HS-5 (cell line): Measurements from ENCODE around the gene IRF1.
"Not testable (repeated sequence)": the region's sequence is repeated elsewhere in the genome, so short reads cannot be mapped to it uniquely, and the experiment has no call there.

Source experiments
- DNase-seq: peaks from one replicate; pipeline ENCODE4 v3.0.0-alpha.2; 2012; ENCODE audit warnings: low read depth

The IRF1 gene

DNA sequence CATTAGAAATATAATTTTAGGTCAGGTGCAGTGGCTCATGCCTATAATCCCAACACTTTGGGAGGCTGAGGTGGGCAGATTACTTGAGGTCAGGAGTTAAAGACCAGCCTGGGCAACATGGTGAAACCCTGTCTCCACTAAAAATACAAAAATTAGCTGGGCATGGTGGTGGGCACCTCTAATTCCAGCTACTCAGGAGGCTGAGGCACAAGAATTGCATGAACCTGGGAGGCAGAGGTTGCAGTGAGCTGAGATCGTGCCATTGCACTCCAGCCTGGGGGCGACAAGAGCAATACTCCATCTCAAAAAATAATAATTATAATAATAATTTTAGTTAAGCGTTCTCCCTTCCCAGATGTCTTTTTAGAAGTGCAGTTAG, 52.3 kb downstream of the IRF1 start:
- DNase-seq = not testable (repeated sequence)

DNA sequence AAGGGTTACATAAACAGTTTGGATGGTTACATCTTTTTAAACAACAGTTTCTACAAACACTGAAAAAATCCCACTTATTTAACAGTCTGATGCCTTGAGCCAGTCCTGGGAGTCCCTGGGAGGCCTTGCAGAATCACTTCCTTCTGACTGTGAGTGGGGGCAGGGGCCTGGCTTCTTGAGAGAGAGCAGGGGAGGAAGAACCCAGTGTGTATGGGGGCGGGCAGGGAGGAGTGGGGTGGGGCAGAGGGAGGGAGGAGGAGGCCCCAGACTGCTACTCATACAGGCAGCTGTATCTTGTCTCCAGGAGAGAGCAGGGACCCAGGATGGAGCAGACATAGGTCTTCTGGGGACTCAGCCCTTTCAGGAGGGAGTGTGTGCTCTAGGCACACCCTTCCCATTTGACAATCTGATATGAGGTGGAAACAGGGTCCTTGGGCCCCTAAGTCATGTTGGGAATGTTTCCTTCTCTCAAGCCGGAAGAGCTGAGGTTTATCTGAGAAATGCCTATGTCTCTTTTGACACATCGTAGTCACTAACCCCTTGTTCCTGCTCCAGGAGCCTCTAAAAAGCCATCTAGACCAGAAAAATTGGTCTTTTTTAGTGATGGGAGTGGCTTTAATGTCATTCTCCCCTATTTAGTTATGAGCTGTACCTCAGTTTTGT, 52.8 kb downstream of the IRF1 start:
- no peak for DNase-seq

DNA sequence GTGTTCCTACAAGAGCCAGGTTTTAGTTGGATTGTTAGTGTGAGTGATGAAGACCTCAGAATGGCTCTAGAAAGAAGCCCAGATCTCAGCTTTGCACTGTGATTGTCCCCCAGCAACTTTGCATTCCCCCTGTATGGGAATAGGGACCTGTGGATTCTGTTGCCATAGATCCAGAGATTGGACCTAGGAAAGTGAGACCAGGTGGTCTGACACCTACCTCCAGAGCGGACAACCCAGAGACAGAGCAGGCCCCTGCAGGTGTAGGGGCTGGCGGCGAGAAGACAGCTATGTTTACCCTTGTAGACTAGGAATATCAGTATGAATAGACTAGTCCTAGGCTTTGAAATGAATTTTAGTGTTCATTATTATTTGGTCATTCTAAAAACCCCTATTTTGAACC, 53.6 kb downstream of the IRF1 start:
- DNase-seq = no peak

DNA sequence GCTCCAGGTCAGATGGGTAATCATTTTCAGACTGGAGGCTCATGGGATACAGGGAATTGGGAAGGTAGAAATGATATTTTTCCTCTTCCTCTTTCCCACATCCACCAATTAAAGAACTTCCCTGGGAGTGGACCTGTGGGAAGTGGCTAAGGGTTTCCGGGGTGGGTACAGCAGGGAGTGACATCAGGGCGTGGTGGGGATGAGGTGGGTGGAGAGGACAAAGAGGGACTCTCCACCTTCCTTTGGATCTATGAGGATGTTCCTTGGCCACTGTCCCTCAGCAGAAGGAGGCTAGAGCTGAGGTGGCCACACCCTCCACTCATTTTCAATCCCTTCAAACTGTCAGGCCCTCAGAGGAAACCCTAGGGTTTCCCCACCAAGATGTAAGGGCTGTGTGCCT, 54.7 kb downstream of the IRF1 start:
- no peak for DNase-seq

DNA sequence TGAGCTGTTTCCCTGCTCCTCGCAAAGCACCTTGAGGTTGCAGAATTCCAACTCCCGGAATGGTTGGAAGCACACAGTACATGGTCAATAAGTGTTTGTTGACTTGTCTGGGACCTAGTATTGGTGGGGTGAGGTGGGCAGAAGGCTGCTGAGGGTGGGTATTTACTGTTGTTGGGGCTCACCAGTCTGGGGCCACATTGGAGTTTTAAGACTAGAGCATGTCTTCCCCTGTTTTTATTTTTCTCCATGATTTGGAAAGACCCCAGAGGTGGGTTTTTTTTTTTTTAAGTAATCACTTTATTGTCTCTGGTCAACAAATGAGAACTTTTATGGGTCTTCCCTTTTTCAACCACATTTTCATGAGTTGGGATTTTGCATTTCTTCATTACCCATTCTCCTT, 55.1 kb downstream of the IRF1 start:
- no peak for DNase-seq

DNA sequence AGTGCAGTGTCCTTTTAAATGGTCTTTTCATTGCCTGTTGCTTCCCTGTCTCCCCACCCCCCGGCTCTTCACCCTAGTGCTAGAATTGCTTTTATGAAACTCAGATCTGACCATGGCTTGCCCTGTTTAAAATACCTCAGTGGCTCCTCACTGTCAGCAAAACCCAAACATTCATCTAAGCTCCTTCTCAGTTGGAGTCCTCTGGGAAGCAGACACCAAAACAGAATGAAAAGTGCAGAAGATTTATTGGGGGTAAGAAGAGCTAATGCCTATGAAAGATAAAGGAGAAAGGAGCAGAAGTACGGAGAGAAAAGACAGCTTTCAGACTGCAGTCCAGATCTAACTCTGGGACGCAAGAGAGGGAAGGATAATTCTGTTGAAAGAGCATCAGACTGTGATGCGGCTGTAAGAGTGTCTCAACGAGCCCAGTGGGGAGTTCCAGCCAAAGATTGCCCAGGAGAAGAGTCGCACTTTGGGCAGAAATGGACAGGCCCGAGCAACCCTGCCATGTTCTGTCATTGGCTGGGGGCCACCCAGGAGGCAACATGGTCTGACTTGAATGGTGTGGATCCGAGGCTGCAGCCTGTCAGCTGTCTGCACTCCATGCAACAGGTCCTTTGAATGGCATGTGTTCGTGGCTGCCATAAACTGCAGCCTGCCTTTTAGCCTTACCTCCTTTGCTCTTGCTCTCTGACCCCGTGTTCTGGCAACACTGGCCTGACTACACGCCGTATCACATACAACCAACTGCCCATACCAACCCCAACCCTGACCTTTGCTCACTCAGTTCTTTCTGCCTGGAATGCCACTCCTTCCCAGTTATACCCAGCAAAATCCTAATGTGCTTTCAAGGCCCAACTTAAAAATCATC, 55.9 kb downstream of the IRF1 start:
- DNase-seq = no peak

DNA sequence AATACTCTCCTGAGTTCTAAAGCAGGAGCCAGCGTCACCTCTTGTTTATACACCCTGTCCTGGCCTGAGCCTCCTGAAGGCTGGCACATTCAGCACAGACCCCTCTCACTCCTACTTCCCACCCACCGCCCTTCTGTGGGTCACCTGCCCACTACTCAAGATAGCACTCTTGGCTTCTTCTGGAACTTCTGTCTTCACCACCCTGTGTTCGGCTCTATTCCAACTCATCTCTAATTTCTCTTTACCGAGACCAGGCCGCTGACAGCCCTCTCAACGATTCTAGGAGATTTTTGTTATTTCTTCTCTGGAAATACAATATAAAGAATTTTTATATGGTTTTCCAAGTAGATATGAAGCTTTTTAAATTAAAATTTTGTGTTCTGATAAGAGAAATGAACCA, 57.4 kb downstream of the IRF1 start:
- no peak for DNase-seq

DNA sequence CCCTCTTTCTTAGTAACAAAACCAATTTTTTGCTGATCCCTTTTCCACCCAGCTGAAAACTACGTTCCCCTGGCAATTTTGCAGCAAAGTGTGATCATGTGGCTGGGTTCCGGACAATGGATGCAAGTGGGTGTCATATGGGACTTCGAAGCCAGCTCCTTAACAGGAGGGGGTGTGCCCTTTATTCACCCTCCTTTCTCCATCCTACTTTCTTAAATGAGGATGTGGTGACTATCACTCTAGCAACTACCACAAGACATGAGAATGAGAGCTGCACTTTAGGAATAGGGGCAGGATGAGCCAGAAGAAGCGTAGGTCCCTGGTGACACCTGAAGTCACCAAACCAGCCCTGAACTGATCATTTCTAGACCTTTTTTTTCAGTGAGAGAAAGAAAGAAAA, 58.9 kb downstream of the IRF1 start:
- no peak for DNase-seq
